ENCODE results near the gene COPA.
A peak's percentile ranks its signal among the peaks of the same experiment; 100 is the strongest.

The COPA gene

GRCh38 chr1:160261893-160262794, 80.9 kb downstream of the COPA start, which contains the start of gene DCAF8:
Gene DCAF8, minus strand, starts transcription at chr1:160262549. Its CDS starts 18,541 bp downstream, at chr1:160244008.
- peak; percentile 97 for DNase-seq

- DNase-seq, result peak; percentile 60
Observed at GRCh38 chr1:160261556-160261892, 81.5 kb downstream of the COPA start.

GRCh38 chr1:160260406-160261382, 82.4 kb downstream of the COPA start:
- DNase-seq, result no peak

GRCh38 chr1:160258177-160258798, 84.8 kb downstream of the COPA start:
- no peak for DNase-seq

GRCh38 chr1:160257411-160258015, 85.5 kb downstream of the COPA start:
- no peak for DNase-seq

- no peak for DNase-seq
Observed at GRCh38 chr1:160256396-160257046, 86.5 kb downstream of the COPA start.

GRCh38 chr1:160255781-160256300, 87.2 kb downstream of the COPA start:
- no peak for DNase-seq

- DNase-seq, result peak; percentile 24
Observed at GRCh38 chr1:160251687-160252526, 91.1 kb downstream of the COPA start.

- DNase-seq, result no peak
Observed at GRCh38 chr1:160251011-160251410, 92.0 kb downstream of the COPA start.

- DNase-seq, result no peak
Observed at GRCh38 chr1:160247053-160247452, 96.0 kb downstream of the COPA start.

- DNase-seq, result no peak
Observed at GRCh38 chr1:160245434-160245833, 97.6 kb downstream of the COPA start.

GRCh38 chr1:160244209-160244608, 98.8 kb downstream of the COPA start:
- DNase-seq, result no peak

GRCh38 chr1:160243767-160244166, 99.3 kb downstream of the COPA start:
- no peak for DNase-seq

- DNase-seq, result no peak
Observed at GRCh38 chr1:160239582-160240299, 103.3 kb downstream of the COPA start.
